Progenitor cell of endocrine pancreas (in vitro differentiated cells): ENCODE measurements around the gene TOP3A. TPM values are rescaled to one million over a fixed set of nuclear protein-coding genes. Genes with fewer than 3 reads are reported as not detected.
"Not testable (repeated sequence)": the region's sequence is repeated elsewhere in the genome, so short reads cannot be mapped to it uniquely, and the experiment has no call there.

Experiments used
- DNase-seq: peaks from one replicate; pipeline ENCODE4 v3.0.0; 2021; ENCODE audit warnings: low spot score; ENCODE audit not compliant: unreplicated experiment
- H3K27ac Mint-ChIP-seq: 2 replicates; pipeline ENCODE4 v1.8.0; 2021; ENCODE audit warnings: mild to moderate bottlenecking, moderate library complexity, mixed read lengths
- H3K27me3 Mint-ChIP-seq: 2 replicates; pipeline ENCODE4 v1.8.0; 2021; ENCODE audit warnings: mixed read lengths
- H3K36me3 Mint-ChIP-seq: 2 replicates; pipeline ENCODE4 v1.8.0; 2022; ENCODE audit warnings: mixed read lengths; ENCODE audit not compliant: insufficient read depth
- H3K4me1 Mint-ChIP-seq: 2 replicates; pipeline ENCODE4 v1.8.0; 2021; ENCODE audit warnings: low read depth, mixed read lengths
- H3K4me3 Mint-ChIP-seq: 2 replicates; pipeline ENCODE4 v1.8.0; 2021; ENCODE audit warnings: low read depth, mild to moderate bottlenecking, moderate library complexity, mixed read lengths
- H3K9me3 Mint-ChIP-seq: 2 replicates; pipeline ENCODE4 v1.8.0; 2021; ENCODE audit warnings: low read depth, mixed read lengths
- CTCF ChIP-seq: fragments of 200-600 bp; sonication (generic); IDR thresholded peaks from one replicate; pipeline ENCODE4 v1.5.0; 2021; ENCODE audit warnings: antibody characterized with exemption, mild to moderate bottlenecking; ENCODE audit not compliant: unreplicated experiment
- total RNA-seq: library from RNA; stranded (reverse); gene quantifications from 2 replicates; pipeline ENCODE4 v1.2.1, GENCODE V29; 2021

The TOP3A gene
- total RNA-seq, 1 donor from 2014 or later, result 60.4 TPM

GRCh38 chr17:18339933-18340332 lies 25.1 kb upstream of the TOP3A start:
- H3K4me1 Mint-ChIP-seq, result no peaks in the 10 kb centered on the region
- H3K4me3 Mint-ChIP-seq, result no peak overlapping the region
- H3K36me3 Mint-ChIP-seq, result peaks cover 40% of the 10 kb centered on the region
- peaks cover 8% of the 10 kb centered on the region for H3K9me3 Mint-ChIP-seq
- DNase-seq, result no peak
- H3K27me3 Mint-ChIP-seq, result no peaks in the 10 kb centered on the region
- no peak overlapping the region for H3K27ac Mint-ChIP-seq
- TF ChIP-seq CTCF, result no peak

- not testable (repeated sequence) for DNase-seq, H3K27ac Mint-ChIP-seq, H3K4me3 Mint-ChIP-seq, H3K27me3 Mint-ChIP-seq, H3K9me3 Mint-ChIP-seq, H3K4me1 Mint-ChIP-seq
- peaks cover 42% of the 10 kb centered on the region for H3K36me3 Mint-ChIP-seq
Measured at GRCh38 chr17:18338158-18338557, 23.4 kb upstream of the TOP3A start.

GRCh38 chr17:18332909-18333489 lies 18.2 kb upstream of the TOP3A start:
- peaks cover 14% of the 10 kb centered on the region for H3K36me3 Mint-ChIP-seq
- DNase-seq, result no peak
- no peak overlapping the region for H3K27ac Mint-ChIP-seq
- H3K27me3 Mint-ChIP-seq, result no peaks in the 10 kb centered on the region
- no peaks in the 10 kb centered on the region for H3K9me3 Mint-ChIP-seq
- no peak for TF ChIP-seq CTCF
- no peak overlapping the region for H3K4me3 Mint-ChIP-seq
- H3K4me1 Mint-ChIP-seq, result no peaks in the 10 kb centered on the region

GRCh38 chr17:18331879-18332278 lies 17.1 kb upstream of the TOP3A start:
- TF ChIP-seq CTCF, result no peak
- H3K36me3 Mint-ChIP-seq, result peaks cover 10% of the 10 kb centered on the region
- H3K27me3 Mint-ChIP-seq, result no peaks in the 10 kb centered on the region
- no peak for DNase-seq
- no peaks in the 10 kb centered on the region for H3K9me3 Mint-ChIP-seq
- no peaks in the 10 kb centered on the region for H3K4me1 Mint-ChIP-seq
- no peak overlapping the region for H3K27ac Mint-ChIP-seq
- no peak overlapping the region for H3K4me3 Mint-ChIP-seq

GRCh38 chr17:18328643-18329204 lies 13.9 kb upstream of the TOP3A start:
- no peak overlapping the region for H3K4me3 Mint-ChIP-seq
- H3K27ac Mint-ChIP-seq, result no peak overlapping the region
- DNase-seq, result no peak
- no peaks in the 10 kb centered on the region for H3K9me3 Mint-ChIP-seq
- H3K27me3 Mint-ChIP-seq, result no peaks in the 10 kb centered on the region
- no peaks in the 10 kb centered on the region for H3K4me1 Mint-ChIP-seq
- peaks cover 14% of the 10 kb centered on the region for H3K36me3 Mint-ChIP-seq
- no peak for TF ChIP-seq CTCF

GRCh38 chr17:18327556-18327955 lies 12.8 kb upstream of the TOP3A start:
- Mint-ChIP-seq H3K9me3 (no peaks in the 10 kb centered on the region), H3K36me3 (peaks cover 14% of the 10 kb centered on the region), H3K4me3 (no peak overlapping the region), H3K27ac (peak overlapping the region; percentile 80), H3K27me3 (no peaks in the 10 kb centered on the region), H3K4me1 (no peaks in the 10 kb centered on the region)
- no peak for TF ChIP-seq CTCF
- DNase-seq, result no peak
